ENCODE data around the gene SLC7A5.
A peak's percentile ranks its signal among the peaks of the same experiment; 100 is the strongest.

The SLC7A5 gene

GRCh38 chr16:87780385-87780989, 88.8 kb downstream of the SLC7A5 start:
- Histone ChIP-seq H3K36me3 (no peaks in the 10 kb centered on the region), H3K4me3 (no peak overlapping the region), H3K9me3 (no peaks in the 10 kb centered on the region), H3K4me1 (peaks cover 0 to 17% (median 13%) of the 10 kb centered on the region in 4 donors), H3K27ac (no peak overlapping the region), H3K27me3 (peaks cover 0 to 18% of the 10 kb centered on the region in 2 donors)
- TF ChIP-seq, protein P1, sequence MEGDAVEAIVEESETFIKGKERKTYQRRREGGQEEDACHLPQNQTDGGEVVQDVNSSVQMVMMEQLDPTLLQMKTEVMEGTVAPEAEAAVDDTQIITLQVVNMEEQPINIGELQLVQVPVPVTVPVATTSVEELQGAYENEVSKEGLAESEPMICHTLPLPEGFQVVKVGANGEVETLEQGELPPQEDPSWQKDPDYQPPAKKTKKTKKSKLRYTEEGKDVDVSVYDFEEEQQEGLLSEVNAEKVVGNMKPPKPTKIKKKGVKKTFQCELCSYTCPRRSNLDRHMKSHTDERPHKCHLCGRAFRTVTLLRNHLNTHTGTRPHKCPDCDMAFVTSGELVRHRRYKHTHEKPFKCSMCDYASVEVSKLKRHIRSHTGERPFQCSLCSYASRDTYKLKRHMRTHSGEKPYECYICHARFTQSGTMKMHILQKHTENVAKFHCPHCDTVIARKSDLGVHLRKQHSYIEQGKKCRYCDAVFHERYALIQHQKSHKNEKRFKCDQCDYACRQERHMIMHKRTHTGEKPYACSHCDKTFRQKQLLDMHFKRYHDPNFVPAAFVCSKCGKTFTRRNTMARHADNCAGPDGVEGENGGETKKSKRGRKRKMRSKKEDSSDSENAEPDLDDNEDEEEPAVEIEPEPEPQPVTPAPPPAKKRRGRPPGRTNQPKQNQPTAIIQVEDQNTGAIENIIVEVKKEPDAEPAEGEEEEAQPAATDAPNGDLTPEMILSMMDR (IDR thresholded peaks at IDR 0.05), result no peak
- intact Hi-C loops (cut with DNase I; ENCODE audit: low total_unique reads), result loop anchor here (10.0 kb wide), 1 partner anchor 64 kb away; no protein-coding TSS in a partner anchor
- DNase-seq, result peak in 1 of 2 donors; percentile 39
